LoVo (cell line): ENCODE data around the gene LRRC38.
"Not testable (repeated sequence)": the region's sequence is repeated elsewhere in the genome, so short reads cannot be mapped to it uniquely, and the experiment has no call there.

Experiments used
- DNase-seq: peaks from one replicate; pipeline ENCODE4 v3.0.0-alpha.2; 2016; ENCODE audit warnings: low spot score

LRRC38 gene, protein sequence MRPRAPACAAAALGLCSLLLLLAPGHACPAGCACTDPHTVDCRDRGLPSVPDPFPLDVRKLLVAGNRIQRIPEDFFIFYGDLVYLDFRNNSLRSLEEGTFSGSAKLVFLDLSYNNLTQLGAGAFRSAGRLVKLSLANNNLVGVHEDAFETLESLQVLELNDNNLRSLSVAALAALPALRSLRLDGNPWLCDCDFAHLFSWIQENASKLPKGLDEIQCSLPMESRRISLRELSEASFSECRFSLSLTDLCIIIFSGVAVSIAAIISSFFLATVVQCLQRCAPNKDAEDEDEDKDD

GRCh38 chr1:13513895-13514546 is at the start of gene LRRC38:
LRRC38 (minus strand) TSS chr1:13514003; CDS start chr1:13513593, 410 bp downstream.
- DNase-seq = peak; percentile 32

GRCh38 chr1:13562981-13563380 is 49.2 kb upstream of the LRRC38 start:
- not testable (repeated sequence) for DNase-seq

DNA sequence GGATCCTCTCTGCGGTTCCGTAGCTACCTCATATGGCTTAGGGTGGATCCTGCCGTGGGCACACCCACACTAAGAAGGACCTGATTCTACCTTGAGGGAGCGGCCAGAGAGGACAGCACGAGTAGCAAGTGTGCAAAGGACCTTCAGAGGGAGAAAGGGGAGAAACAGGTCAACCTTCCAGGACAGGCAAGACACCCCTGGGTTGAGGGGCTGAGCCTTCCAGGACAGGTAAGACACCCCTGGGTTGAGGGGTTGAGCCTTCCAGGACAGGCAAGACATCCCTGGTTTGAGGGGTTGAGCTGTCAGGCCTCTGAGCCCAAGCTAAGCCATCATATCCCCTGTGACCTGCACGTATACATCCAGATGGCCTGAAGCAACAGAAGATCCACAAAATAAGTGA is 46.7 kb upstream of the LRRC38 start:
- DNase-seq = no peak

DNA sequence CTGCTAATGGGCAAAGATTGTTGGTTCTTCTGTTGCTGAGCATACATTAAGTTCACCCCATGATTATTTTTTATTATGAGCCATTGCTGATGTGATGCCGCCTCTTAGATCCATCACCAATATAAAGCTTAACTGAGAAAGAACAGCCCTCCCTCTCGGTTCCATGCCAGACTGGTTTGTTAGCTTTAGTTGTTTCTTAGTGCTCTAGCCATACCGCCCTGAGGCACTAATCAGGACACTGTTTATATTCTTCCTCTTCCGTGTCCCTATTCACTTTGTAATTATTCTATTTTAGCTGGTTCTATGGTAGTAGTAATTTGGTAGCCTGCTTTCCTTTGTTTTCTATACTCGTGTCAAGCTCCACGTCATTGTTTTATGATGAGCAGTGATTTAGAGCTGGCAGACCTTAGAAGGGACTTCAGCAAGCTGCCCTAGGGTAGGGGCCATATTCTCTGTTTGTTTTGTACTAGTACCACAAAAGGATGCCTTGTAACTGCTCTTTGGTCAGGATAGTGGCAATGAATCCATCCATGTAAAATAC is 42.5 kb upstream of the LRRC38 start:
- DNase-seq = no peak

- no peak for DNase-seq
Measured at GRCh38 chr1:13554798-13555197, 41.0 kb upstream of the LRRC38 start.

GRCh38 chr1:13550663-13551062 is 36.9 kb upstream of the LRRC38 start:
- no peak for DNase-seq

GRCh38 chr1:13549521-13549920 is 35.7 kb upstream of the LRRC38 start:
- DNase-seq = no peak

DNA sequence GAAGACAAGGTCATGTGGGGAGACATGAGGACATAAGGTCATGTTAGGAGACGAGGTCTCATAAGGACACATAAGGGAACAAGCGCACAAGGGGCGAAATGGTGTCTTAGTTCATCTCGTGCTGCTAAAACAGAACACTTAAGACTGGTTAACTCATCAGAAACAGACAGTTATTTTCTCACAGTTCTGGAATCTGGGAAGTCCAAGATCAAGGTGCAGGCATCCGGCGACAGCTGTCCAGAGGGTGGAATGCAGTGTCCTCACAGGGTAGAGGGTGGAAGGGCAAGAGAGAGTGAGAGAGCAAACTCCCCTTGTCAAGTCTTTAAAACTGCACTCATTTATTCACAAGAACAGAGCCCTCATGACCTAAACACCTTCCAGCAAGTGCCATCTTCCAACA is 35.2 kb upstream of the LRRC38 start:
- no peak for DNase-seq

DNA sequence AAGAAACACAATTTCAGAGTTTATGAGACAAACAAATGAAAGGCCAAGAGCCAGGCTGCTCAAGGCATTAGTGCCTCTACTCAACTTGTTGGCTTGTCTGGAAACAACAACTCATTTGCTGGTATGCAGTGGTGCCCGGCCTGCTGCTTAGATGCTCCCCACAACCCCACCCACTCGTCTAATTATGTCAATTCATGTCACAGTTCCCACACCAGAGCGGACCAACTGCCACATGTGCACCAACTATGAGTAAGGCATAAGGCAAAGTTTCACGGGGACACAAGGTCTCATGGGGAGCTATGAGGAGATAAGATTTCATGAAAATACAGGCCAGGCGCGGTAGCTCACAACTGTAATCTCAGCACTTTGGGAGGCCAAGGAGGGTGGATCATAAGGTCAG is 34.5 kb upstream of the LRRC38 start:
- no peak for DNase-seq

DNA sequence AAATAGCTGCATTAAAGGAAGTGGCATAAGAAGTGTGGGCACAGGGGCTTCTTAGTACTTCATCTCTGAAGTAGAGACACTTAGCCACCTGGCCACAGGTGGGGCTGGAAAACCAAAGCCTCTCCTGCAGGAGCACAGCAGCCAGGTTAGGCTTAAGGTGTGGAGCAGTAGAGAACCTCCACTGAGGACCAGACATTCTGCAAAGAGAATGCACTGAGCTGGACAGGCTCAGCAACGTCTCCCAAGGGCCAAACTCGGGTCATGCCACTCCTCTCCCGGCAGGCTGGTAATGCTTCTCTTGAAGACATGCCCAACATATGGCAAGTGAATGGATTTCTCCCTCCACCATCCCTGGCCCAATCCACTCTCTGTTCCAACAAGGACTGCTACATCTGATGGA is 33.0 kb upstream of the LRRC38 start:
- DNase-seq = no peak

GRCh38 chr1:13544221-13544556 is 30.4 kb upstream of the LRRC38 start:
- no peak for DNase-seq

GRCh38 chr1:13543451-13544220 is 29.8 kb upstream of the LRRC38 start:
- DNase-seq = no peak

DNA sequence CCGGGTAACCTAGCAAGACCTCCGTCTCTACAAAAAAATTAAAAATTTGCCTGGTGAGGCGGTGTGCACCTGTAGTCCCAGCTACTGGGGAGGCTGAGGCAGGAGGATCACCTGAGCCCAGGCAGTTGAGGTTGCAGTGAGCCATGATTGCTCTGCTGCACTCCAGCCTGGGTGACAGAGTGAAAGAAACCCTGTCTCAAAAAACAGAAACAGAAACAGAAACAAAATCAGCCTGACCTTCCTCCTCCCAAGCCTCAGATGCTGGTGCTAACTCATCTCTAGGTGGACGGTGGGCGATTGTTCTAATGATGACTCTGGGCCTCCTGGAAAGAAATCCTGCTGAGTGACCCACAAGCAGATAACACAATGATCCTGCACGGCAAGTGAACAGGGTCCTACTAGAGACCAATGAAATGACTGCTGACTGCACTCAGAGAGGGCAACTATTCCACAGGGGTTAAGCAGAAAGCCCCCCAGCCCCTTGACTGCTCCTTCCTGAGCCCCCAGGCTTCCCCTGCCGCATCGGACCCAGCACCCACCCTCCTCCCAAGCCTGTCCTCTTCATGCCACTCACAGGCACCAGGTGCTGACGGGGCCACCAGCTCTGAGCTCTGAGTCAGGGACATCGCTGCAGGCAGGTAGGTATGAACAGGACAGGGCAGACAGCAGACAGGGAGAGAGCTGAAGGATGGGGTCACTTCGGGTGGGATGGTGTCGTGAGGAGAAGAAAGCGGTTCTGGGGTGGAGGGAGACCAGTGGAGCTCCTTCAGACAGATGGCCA is 27.8 kb upstream of the LRRC38 start:
- DNase-seq = no peak

- no peak for DNase-seq
Measured at GRCh38 chr1:13540866-13541265, 27.1 kb upstream of the LRRC38 start.

DNA sequence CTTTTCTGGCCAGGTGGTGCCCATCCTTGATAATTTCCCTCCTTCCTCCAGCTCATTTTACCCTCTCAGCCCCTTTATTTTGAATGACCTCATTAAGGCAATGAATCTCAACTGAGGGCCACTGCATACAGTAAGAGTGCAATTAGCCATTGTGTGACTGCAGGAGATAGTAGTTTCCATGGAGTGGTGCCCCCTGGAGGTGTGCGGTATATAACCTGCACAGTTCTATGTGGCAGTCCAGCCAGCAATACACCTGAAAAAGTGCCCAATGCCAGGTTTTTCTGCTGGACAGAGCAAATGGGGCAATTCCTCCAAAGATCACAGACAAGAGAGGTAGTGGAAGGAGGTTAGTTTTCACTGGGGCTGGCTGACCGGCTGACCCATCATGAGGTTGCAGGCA is 25.9 kb upstream of the LRRC38 start:
- DNase-seq = no peak

- DNase-seq = no peak
Measured at GRCh38 chr1:13538832-13539231, 25.0 kb upstream of the LRRC38 start.

DNA sequence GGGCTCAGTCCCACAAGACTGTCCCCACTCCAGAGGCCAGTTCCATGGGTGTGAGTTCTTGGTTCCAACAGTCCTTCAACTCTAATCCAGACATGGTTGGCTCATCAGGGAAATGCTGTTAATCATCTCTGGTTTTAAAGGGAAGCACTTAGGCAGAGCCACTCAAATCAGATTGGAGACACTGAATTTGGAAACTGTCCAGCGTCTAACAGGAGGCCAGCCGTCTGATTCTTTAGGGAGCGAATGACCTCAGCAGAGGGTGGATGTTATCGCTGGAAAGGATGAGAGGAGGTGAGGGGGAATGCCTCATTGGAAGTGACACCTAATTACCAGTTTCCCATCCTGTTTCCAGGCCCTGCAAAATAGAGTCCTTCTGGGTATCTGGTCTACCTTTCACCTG is 22.8 kb upstream of the LRRC38 start:
- no peak for DNase-seq

DNA sequence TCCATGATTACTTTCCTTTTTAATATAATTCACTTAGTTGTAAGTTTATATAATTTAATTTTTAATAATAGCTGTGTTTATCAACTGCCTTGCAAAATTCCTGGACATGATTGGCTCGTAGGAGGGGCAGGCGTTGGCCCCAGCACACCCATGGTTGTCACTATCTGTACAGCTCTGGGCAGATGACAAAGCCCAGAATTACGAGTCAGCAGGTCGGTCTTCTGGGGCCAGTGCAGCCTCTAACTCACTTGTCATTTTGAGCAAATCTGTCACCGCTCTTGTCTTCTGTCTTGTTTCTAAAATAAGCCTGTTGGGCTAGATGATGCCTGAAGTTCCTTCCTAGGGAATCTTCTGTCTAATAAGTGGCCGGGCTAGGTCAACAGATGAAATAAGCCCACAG is 21.4 kb upstream of the LRRC38 start:
- no peak for DNase-seq

DNA sequence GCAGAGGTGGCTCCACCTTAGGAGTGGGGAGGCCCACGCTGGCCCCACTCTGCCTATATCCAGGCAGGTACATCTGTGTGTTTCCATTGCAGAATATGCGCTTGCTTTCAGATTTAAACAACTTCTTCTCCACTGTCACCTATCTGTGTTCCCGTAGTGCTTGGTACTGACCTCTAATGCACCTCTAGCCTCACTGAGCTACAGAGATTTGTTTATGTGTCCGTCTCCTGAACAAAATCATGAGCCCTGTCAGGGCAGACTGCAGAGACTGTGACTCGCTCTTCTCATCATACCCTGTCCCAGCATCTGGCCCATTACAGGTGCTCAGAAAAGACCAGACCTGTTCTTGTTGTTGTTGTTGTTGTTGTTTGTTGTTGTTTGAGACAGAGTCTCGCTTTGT is 14.5 kb upstream of the LRRC38 start:
- no peak for DNase-seq

- DNase-seq = peak; percentile 19
Measured at GRCh38 chr1:13523780-13524477, 10.1 kb upstream of the LRRC38 start.

DNA sequence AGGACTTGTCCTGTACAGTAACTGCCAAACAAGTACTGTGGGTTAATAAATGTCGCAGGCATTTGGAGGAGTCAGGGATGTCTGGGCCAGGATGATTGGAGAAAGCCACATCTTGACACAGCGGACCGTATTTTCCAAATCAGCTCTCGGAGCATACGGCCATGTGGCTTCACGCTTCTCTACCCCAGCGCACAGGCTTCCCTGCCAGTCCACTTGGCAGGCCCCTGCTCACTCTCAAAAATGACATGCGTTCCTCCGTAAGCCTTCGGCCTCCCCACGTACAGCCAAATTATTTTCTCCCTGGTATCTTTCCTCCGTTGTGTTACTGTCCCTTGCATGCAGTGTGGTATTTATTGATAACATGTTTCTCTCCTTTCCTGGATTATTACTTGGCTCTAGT is 7.2 kb upstream of the LRRC38 start:
- DNase-seq = no peak
